ENCODE measurements around the gene NEIL1. TPM values are rescaled to one million over a fixed set of nuclear protein-coding genes. Genes with fewer than 3 reads are reported as not detected.

The NEIL1 gene
- total RNA-seq, 1 donor from 2014 or later = 4.7 TPM

DNA sequence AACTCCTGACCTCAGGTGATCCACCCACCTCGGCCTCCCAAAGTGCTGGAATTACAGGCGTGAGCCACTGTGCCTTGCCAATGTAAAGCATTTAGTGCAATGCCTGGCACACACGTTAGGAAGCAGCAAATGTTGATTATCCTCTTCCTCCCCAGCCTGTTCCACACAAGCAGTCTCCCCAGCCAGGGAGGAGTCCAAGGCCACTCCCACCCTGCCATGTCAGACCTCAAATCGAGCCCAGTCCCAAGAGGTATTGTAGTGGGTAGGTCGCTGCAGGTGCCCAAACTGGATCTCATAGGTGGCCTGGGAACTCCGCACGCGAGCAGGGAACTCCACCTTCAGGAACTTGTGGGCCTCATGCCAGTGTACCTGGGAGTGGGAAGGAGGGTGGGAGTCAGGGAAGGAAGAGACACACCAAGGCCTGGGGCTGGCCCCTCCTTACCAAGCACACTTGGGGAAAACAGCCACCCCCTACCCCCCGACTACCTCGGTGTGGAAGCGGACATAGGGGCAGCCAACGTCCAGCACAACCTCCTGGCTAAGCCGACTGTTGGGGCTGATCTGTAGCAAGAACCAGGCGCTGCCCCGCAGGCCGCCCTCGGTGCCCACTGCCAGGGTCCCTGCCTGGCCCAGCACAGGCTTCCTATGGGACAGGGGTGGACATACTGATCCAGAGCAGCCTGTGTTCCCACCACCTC is 11.3 kb downstream of the NEIL1 start:
- no peak for ATAC-seq

DNA sequence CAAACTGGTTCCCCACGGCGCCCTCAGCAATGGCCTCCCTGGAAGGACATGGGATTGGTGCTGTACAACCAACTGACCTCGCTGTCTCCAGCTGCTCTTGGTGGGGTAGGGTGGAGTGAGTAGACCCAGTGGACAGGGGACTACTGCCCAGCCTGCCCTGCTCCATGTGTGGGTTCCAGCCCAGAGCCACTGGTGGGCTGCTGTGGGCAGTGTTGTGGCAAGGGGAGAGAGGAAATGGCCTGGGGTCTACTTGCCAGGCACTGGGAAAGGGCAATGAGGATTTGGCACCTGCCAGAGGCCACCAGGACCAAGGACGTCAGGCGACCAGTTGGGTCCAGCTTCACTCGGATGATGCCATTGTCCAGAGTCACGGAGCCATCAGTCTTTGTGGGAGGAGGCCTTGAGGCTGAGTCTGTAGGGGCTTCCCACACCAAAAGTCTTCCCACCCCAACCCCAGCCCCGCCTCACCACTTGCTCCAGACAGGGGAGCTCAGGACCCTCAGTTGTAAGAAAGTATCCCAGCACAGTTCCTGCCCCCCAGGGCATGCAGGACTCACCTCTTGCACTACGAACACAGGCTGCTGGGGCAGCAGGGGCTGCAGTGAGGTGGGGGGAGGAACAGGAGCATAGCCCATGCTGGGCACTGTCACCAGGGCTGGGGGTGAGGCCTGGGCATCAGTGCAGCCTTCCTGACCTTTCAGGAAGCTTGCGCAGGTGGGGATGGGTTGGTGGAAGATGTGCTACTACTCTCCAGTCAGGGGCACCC is 12.1 kb downstream of the NEIL1 start:
- ATAC-seq = no peak

DNA sequence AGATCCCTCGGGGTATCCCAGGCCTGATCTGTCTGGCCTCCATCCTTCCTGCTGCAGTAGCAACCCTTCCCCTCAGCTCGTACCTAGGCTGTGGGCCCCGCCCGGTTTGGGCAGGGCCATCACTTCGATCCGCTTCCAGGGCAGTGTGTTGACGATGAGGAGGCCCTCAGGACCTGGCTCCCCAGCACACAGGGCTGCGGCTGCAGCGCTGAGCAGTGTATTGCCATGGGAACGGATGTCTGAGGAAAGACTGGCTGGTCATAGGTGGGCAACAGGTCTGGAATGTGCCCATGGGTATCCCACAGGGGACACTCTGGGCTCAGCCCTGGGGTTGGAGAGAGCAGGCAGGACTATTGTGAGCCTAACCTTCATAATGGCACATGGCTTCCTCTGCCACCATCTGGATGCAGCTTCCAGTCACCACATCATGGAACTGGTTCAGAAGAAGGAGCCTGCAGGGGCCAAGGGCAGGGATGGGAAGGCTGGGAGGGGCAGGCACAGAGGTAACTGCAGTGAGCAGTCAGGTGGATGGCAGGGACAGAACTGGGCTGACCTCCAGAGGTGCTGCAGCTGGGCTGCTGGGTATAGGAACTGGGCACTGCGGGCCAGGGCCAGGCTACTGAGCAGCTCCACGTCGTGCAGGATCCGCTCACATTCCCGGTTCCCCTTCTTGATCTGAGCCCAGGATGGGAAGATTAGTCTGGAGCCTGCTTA is 12.9 kb downstream of the NEIL1 start:
- ATAC-seq = no peak

DNA sequence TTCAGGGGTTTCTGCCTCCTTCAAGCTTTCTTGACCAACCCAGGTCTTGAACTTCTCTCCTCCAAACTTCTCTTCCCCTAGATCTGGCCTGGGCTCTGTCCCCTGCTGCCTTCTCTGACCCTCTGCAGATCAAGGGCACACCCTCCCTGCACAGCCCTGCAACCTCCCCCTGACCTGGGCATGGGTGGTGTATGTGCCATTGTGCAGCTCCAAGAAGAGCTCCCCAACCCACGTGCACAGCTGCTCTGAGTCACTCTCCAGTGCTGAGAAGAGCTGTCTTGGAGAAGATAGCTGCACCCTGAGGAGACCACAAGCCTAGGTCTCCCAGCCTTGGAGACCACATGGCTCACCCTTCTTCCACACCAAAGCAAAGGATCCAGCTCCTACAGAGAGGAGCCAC is 13.6 kb downstream of the NEIL1 start:
- ATAC-seq = peak; percentile 19

DNA sequence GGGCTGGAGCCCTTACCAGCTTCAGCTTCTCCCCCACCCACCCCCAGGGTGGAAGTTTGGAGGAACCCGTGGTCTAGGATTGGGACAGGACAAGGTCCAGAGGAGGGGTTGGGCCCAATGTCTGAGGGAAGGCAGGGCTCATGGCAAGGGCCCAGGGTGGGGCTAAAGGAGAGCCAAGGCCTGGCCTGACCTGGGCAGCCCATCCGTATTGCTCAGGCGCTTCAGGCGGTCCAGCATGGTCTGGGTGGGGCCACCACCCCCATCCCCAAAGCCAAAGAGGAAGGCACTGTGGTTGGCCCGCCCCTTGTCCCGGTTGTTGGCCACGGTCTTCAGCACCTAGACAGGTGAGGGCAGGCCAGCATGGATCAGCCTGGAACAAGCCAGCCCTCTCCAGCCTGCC is 14.0 kb downstream of the NEIL1 start:
- ATAC-seq = no peak

DNA sequence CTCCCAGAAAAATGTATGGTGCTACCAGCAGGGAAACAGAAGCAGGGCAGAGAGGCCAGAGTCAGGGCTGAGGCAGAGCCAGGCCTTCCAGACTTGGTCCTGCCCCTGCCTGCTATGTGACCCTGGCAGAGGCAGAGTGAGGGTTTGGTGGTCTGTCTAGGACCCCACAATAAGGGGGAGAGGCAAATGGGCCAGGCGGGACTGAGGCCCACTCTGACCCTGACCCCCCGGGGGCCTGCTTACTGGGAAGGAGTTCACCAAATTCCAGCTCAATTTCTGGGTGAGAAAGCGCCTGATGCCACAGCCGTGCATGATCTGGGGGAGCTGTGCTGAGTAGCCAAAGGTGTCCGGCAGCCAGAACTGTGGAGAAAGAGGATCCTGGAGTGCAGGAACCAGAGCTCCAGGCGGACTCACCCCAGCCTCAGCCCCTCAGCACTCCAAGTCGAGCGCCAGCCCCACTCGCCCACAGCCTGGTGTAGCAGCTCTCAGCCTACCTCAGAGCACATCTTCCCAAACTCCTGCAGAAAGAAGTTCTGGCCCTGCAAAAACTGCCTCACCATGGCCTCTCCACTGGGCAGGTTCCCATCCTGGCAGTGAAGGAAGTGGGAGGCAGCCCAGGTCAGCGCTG is 14.6 kb downstream of the NEIL1 start:
- ATAC-seq = no peak

DNA sequence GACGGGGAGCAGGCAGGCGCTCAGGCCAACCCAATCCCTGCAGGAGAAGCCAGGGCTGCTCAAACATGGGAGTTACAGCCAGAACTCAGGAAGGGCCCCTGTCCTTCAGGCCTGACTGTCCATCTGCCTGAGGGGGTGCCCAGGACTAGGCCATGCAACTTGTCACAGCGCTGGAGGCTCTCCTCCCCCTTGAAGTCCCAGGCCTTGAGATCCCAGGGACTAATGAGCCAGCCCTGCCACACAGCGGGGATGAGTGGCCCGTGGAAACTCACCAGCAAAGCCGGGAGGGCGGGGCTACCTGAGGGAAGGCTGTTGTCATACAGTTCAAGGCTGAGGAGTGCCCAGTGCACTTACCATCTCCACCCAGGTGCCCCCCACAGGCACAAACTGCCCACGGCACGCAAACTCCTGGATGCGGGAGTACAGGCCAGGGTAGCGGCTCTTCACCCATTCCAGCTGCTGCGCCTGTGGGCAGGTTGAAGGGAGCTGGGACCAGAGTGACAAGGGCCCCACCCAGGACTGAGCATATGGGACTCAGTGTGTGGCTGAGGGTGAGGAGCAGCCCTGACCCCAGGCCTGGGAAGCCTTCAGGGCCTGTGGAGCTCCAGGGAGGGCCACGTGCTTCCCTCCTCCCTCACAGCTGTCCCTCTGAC is 15.3 kb downstream of the NEIL1 start:
- ATAC-seq = peak; percentile 21

DNA sequence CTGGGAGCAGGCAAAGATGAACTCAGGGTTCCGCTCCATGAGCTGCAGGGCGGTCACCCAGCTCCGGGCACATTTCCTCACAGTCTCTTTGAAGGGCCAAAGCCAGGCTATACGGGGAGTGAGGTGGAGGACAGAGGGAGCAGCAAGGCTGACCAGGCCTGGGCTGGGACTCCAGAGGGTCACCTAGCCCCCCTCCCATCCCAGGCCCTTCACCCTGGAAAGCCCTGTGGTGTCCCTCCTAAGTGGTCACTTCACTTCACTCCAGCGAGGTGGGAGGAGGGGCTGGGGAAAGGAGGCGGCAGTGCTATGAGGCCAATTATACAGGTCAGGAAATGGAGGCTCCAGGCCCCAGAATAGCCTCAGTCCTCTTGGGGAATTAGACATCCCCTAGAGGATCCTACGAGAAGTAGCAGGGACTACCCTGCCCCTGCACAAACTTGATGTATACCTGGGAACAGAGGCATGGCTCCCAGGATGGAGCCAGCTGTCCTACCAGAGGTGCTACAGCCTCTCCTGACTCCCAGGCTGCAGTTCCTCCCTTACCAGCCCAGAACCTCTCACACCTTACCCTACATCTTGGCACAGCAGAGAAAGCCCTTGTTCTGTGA is 15.9 kb downstream of the NEIL1 start:
- no peak for ATAC-seq

DNA sequence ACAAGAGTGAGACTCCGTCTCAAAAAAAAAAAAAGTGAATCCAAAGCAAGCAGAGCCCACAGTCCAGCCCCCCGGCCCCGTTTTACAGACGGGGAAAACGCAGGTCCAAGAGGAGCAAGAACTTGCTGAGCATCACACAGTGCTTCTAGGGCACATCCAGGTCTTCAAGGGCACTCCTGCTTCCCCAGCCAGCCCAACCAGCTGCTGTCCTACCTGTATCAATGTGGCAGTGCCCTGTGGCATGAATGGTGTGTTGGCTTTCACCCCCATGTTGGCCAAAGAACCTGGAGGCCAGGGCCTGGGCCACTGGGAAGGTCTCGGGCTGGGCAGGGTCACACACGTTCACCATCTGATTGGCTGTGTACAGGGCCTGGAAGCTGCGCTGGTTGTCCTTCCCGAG is 16.9 kb downstream of the NEIL1 start:
- no peak for ATAC-seq

DNA sequence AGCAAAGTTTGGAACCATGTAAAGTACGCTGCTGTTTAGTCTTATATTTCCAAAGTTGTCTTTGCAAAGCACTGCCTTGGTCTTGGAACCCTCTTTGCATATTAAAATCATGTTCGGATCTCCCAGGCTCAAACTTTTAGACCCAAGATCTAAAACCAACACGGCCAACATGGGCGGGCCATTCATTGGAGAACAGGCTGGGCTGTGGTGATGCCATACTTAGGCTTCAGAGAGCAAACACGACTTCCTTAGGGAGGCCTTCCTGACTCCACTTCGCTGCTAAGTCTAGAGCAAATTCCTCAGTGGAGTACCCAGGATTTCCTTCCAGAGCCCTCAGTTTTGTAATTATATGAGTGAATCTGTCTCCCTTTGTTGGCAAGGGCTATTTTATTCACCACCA is 18.0 kb downstream of the NEIL1 start:
- no peak for ATAC-seq

DNA sequence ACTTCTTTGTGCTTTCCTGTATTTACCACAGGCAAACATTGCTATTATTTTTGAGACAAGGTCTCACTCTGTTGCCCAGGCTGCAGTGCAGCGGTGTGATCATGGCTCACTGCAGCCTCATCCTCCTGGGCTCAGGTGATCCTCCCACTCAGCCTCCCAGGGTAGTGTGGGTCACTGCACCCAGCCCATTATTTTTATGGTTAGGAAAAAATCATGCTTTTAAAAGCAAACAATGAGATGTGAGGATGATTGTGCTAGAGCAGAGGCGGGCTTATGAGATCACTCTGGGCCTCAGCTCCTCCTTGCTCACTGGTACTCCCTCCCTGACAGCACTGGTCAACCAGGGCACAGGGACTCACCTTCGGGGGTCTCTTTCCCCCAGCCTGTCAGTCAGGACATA is 19.3 kb downstream of the NEIL1 start:
- no peak for ATAC-seq

DNA sequence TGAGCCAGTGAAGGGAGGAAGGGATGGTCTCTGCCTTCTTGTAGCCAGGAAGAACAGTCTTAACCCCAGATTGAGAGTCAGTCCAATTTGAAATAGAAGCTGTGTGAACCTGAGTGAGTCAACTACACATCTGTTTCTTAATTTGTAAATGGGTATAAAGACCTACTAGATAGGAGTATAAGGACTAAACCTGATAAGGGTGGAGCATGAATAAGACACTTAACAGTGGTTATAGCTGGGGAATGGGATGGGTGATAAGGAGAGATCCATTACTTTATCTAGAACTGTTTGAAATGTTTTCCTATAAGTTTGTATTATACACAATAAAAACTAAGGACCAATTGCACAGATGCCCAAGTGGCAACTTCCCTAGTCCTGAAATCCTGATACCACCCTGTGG is 20.2 kb downstream of the NEIL1 start:
- ATAC-seq = no peak

DNA sequence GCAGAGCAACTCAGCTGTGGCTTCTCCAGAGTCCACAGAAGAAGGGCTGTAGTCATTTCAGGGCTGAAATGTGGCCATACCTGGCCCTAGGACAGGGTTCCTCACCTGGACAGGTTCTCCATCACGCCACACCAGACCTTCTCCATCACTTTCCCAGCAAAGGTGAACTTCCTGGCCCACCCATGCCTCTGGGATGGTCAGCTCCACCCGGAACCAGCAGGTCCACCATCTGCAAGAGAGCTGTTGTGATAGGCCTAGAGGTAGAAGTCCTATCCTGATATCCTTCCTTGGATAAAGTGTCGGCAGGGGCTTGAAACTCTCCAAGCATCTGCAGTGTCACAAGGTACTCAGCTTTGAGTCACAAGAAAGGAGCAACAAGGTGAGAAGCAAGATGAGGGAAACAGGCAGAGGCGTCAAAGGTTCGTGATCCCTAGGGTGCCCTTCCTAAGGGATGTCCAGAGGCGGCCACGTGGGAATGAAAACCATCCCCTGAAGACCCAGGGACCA is 20.6 kb downstream of the NEIL1 start:
- ATAC-seq = no peak

DNA sequence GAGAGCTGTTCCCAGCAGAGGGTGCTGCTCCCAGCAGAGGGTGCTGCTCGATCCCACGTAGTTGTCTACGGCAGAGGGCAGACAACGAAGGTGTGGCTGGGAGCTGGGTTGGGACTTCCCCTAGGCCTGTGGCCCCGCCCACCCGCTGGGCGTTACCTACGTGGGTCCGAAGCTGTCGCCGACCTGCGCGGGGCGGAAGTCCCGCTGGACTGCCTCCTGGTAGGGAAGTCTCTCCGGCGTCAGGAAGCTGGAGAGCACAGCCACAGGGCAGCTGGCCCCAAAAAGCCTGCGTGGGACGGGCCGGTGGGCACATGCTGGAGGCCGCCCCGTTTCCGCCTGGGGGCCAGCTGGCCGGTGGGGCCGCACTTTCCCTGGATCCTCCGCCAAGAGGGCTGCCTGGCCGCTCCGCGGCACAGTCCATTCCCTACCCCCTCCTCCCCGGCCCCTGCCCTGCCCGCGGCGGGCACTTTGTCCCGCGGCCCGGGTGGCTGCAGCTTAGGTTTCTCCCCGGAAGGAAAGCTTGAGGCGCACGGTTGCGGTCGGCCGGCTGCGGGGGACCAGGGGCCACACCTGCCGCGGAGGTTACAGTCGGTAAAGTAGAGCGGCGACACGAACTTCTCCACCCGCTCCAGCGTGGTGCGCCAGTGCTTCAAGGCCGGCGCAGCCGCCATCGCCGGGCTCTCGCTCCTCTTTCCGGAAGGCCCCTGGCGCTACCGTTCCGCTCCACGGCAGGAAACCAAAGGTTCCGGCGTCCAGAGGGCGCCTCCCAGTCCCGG is 21.3 kb downstream of the NEIL1 start, which contains the start of gene MAN2C1:
TSS of gene MAN2C1 (minus strand) at position 695 of the 776 bp plus-strand sequence. CDS start at position 671, 24 bp downstream.
- ATAC-seq = peak; percentile 96

DNA sequence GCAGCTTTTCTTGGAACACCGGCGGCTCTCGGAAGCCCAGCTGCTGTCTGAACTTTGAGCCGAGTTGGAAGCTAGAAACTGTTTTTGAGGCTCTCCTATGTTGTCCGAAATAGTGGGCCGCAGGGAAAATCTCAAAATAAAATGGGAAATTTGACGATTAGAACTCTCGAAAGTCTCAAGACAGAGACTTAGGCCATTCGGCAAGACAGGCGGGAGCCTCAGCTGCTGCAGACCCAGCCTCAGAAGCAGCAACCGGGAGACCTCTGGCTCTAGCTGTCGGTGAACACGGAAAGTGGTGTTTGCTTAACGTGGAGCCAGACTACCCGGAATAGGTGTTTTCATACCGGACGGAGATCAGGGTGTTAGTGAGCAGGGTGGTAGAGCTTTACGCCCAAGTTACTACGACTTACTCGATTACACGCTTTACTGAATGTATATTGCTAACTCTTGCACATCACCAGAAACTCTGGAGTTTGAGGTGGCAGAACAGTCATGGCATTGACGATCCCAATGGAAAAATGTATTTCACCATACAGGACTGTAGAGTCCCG is 21.9 kb downstream of the NEIL1 start:
- ATAC-seq = peak; percentile 1

DNA sequence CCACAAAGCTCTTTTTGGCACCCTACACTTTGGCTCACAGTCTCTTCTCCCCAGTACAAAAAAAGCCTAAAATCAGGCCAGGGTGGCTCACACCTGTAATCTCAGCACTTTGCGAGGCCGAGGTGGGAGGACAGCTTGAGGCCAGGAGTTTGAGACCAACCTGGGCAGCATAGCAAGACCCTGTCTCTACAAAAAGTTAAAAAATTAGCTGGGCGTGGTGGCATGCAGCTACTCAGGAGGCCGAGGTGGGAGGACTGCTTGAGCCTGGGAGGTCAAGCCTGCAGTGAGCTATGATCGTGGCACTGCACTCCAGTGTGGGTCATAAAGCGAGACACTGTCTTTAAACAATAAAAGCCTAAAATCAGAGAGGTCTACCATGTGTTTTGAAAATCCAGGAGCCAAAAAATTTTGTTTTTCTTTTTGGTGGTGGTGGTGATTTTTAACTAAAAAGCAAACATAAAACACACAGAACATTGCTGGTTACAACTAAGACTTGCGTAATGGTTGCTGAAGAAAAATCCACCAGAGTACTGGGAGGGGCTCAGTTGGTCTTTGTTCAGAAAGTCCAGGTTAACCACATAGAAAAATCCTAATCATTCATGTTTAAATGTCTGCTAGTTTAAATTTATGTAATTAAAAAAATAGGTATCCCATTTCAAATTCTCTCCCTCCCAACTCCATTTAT is 23.2 kb downstream of the NEIL1 start:
- no peak for ATAC-seq

DNA sequence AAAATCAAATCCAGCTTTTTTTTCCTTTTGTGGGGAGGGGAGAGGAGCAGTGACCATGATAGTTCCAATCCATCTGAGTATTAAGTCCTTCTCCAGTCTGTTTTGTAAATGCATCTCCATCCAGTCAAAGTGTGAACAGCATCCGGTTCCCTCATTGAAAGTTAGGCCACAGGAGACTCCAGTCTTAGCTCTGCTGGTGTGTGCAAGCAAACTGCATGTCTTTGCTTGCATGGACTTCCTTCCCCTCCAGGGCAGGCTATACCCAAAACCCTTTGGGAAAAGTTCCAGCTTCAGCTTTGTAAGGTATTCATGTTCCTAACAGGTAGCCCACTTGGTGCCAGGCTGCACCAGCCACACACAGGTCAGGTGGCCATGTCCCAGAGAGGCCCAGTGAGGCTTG is 24.6 kb downstream of the NEIL1 start:
- ATAC-seq = peak; percentile 23

DNA sequence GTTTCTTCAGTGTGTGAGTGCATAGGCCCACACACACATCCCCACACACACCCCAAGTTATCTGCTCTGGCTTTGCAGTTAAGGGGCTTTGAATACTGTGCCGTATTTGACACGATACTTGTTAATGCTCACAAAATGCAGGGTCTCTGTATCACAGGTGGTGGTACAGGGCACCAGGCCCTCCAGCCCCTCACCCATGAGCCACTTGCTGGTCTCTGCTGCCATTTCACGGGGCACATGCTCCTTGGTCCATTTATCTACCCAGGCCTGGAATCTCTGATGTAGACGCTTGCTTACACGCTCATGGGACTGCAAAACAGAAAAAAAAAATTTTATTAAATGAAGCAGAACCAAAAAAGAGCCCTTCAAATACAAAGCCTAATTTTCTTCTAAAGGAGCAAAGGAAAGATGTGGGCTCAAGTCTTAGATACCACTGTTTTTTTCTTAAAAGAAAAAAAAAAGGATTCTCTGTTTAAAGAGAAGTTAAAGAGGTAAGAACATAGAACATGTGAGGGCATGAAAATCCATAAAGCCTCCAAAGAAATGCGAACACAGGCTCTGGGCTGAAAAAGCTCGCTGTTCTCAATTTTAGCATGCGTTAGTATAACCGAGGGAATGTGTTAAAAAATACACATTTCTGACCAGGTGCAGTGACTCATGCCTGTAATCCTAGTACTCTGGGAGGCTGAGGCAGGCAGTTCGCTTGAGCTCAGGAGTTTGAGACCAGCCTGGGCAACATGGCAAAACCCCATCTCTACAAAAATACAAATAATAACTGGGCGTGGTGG is 25.3 kb downstream of the NEIL1 start:
- ATAC-seq = no peak

DNA sequence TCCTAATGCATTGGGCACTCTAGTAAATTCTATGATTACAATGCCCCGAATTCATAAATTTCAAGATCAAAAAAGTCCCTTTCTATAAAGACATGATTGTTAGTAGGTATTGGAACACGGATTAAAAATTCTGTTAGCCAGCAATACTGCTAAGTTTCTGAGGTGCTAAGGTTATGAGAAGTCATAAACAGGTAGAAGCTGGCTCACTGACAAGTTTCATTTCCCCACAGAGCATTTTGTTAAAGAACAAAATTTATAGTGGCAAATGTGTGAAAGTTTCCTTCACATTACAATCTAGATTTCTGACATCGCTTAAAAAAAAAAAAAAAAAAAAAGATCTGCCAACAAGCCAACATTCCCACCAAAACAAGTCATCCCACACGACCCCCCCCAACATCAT is 33.9 kb downstream of the NEIL1 start:
- ATAC-seq = no peak

Data from esophagus mucosa (tissue), 1 donor.